CD4-positive, alpha-beta T cell (primary cell): ENCODE measurements around the gene REC114. TPM values are rescaled to one million over a fixed set of nuclear protein-coding genes. Genes with fewer than 3 reads are reported as not detected.
"Not testable (repeated sequence)": the region's sequence is repeated elsewhere in the genome, so short reads cannot be mapped to it uniquely, and the experiment has no call there.

Experiments used
- ATAC-seq: fragments of 200-7000 bp; cut with Tn5 transposase; one replicate; pipeline ENCODE4 v1.10.0; 2022; ENCODE audit warnings: mild to moderate bottlenecking; ENCODE audit not compliant: poor library complexity
- CTCF ChIA-PET: fragments of 350-600 bp; sonication (Branson Sonifier 250); formaldehyde crosslinking; loops from one replicate; lab custom pipeline; 2021; ENCODE audit warnings: antibody characterized with exemption, inconsistent platforms; lab: Charles Lee
- POLR2A ChIA-PET: fragments of 350-600 bp; sonication (Branson Sonifier 250); formaldehyde crosslinking; loops from one replicate; lab custom pipeline; 2021; ENCODE audit warnings: antibody characterized with exemption, inconsistent platforms; lab: Charles Lee
- DNase-seq, 14 experiments: peaks; one replicate each; pipeline ENCODE4 v3.0.0-alpha.2; 2013 to 2020; ENCODE audit warnings: mixed read lengths in 2 of 14
- H3K27ac ChIP-seq, 2 donors: one replicate each; pipeline versions ENCODE4 v1.5.1 to v1.7.0; 2013; ENCODE audit warnings: low read length in 2 of 2, low read depth in 1 of 2, mild to moderate bottlenecking in 1 of 2
- H3K27me3 ChIP-seq, 2 experiments: 1 replicate in 1 of 2; 2 replicates in 1 of 2; pipeline versions ENCODE4 v1.6.1 to v1.7.0; 2013; ENCODE audit warnings: low read length in 2 of 2, control low read depth in 1 of 2, mild to moderate bottlenecking in 1 of 2, moderate library complexity in 1 of 2; ENCODE audit not compliant: insufficient read depth in 2 of 2, control insufficient read depth in 1 of 2
- H3K36me3 ChIP-seq: one replicate; pipeline ENCODE4 v1.6.1; 2013; ENCODE audit warnings: low read length, control low read depth; ENCODE audit not compliant: insufficient read depth
- H3K4me1 ChIP-seq: one replicate; pipeline ENCODE4 v1.6.1; 2013; ENCODE audit warnings: low read length, control low read depth; ENCODE audit not compliant: insufficient read depth
- H3K4me3 ChIP-seq: one replicate; pipeline ENCODE4 v1.5.1; 2013; ENCODE audit warnings: mild to moderate bottlenecking, low read length, moderate library complexity
- H3K9me3 ChIP-seq, 2 experiments: 1 replicate in 1 of 2; 2 replicates in 1 of 2; pipeline versions ENCODE4 v1.6.1 to v1.7.0; 2013; ENCODE audit warnings: low read length in 2 of 2, mild to moderate bottlenecking in 2 of 2, control low read depth in 1 of 2, moderate library complexity in 1 of 2; ENCODE audit not compliant: control insufficient read depth in 1 of 2, insufficient read depth in 1 of 2
- H3K27ac Mint-ChIP-seq: one replicate; pipeline ENCODE4 v1.8.0; 2020; ENCODE audit warnings: mixed read lengths
- H3K27me3 Mint-ChIP-seq: one replicate; pipeline ENCODE4 v1.8.0; 2021; ENCODE audit warnings: mixed read lengths
- H3K36me3 Mint-ChIP-seq: one replicate; pipeline ENCODE4 v1.8.0; 2021; ENCODE audit warnings: low read depth, mixed read lengths
- H3K4me1 Mint-ChIP-seq: one replicate; pipeline ENCODE4 v1.8.0; 2021; ENCODE audit warnings: low read depth, mixed read lengths
- H3K4me3 Mint-ChIP-seq: one replicate; pipeline ENCODE4 v1.8.0; 2020; ENCODE audit warnings: mild to moderate bottlenecking, mixed read lengths
- H3K9me3 Mint-ChIP-seq: one replicate; pipeline ENCODE4 v1.8.0; 2020; ENCODE audit warnings: mixed read lengths
- CTCF ChIP-seq: fragments of 200-600 bp; IDR thresholded peaks from one replicate; pipeline ENCODE4 v1.8.0; 2022; ENCODE audit warnings: antibody characterized with exemption, mild to moderate bottlenecking
- intact Hi-C, 2 experiments: fragments of 100-400 bp; cut with DNase I in 1 of 2; cut with micrococcal nuclease in 1 of 2; formaldehyde crosslinking; loops; one replicate each; pipeline versions ENCODE4 v1.15.1 to v1.9.0; 2023 to 2025; cut with DNase I, micrococcal nuclease
- total RNA-seq, 174 experiments: library from RNA in 2 of 174; stranded (reverse) in 2 of 174; gene quantifications; one replicate each; pipeline ENCODE4 v1.2.3 and lab custom pipeline; 2021 to 2026

REC114 gene
- total RNA-seq, 2 experiments from 2014 or later: not detected

- Histone ChIP-seq H3K4me3 (no peak overlapping the region), H3K9me3 (peaks cover 0 to 4% of the 10 kb centered on the region in 2 experiments), H3K27ac (no peak overlapping the region), H3K4me1 (no peaks in the 10 kb centered on the region), H3K27me3 (peaks cover 0 to 3% of the 10 kb centered on the region in 2 experiments), H3K36me3 (no peaks in the 10 kb centered on the region)
- no peaks in the 10 kb centered on the region for H3K36me3 Mint-ChIP-seq
- no peak overlapping the region for H3K4me3 Mint-ChIP-seq
- ChIA-PET CTCF (no interaction called here), POLR2A (no interaction called here)
- no peaks in the 10 kb centered on the region for H3K9me3 Mint-ChIP-seq
- ATAC-seq (no peak), DNase-seq (no peak)
- intact Hi-C loops: no loop called here
- no peak for TF ChIP-seq CTCF
- H3K27me3 Mint-ChIP-seq: peaks cover 35% of the 10 kb centered on the region
- no peaks in the 10 kb centered on the region for H3K4me1 Mint-ChIP-seq
- H3K27ac Mint-ChIP-seq: no peak overlapping the region
Measured at GRCh38 chr15:73425510-73425909, 17.5 kb upstream of the REC114 start.

GRCh38 chr15:73426323-73426994, 16.5 kb upstream of the REC114 start:
- no peak overlapping the region for H3K27ac ChIP-seq
- H3K27me3 ChIP-seq: peaks cover 0 to 3% of the 10 kb centered on the region in 2 experiments
- H3K27me3 Mint-ChIP-seq: peaks cover 33% of the 10 kb centered on the region
- ChIA-PET CTCF (no interaction called here), POLR2A (no interaction called here)
- no peak for TF ChIP-seq CTCF
- no peaks in the 10 kb centered on the region for H3K4me1 ChIP-seq
- no peak for ATAC-seq
- H3K9me3 ChIP-seq: peaks cover 0 to 4% of the 10 kb centered on the region in 2 experiments
- H3K9me3 Mint-ChIP-seq: no peaks in the 10 kb centered on the region
- H3K36me3 ChIP-seq: no peaks in the 10 kb centered on the region
- intact Hi-C loops: no loop called here
- H3K4me3 Mint-ChIP-seq: no peak overlapping the region
- H3K36me3 Mint-ChIP-seq: no peaks in the 10 kb centered on the region
- no peaks in the 10 kb centered on the region for H3K4me1 Mint-ChIP-seq
- no peak overlapping the region for H3K4me3 ChIP-seq
- H3K27ac Mint-ChIP-seq: no peak overlapping the region
- no peak for DNase-seq

- H3K9me3 Mint-ChIP-seq, H3K4me1 ChIP-seq, H3K4me3 ChIP-seq, H3K4me1 Mint-ChIP-seq, CTCF ChIA-PET, H3K36me3 ChIP-seq, POLR2A ChIA-PET, H3K27ac ChIP-seq, H3K9me3 ChIP-seq, DNase-seq, ATAC-seq, H3K27me3 ChIP-seq, intact Hi-C loops, H3K27ac Mint-ChIP-seq, H3K36me3 Mint-ChIP-seq, H3K4me3 Mint-ChIP-seq: not testable (repeated sequence)
- peaks cover 39% of the 10 kb centered on the region for H3K27me3 Mint-ChIP-seq
Measured at GRCh38 chr15:73431329-73431728, 11.6 kb upstream of the REC114 start.

- H3K27ac Mint-ChIP-seq: no peak overlapping the region
- intact Hi-C loops: no loop called here
- TF ChIP-seq CTCF: no peak
- H3K4me1 ChIP-seq: no peaks in the 10 kb centered on the region
- no peak overlapping the region for H3K27ac ChIP-seq
- POLR2A ChIA-PET: no interaction called here
- H3K4me3 ChIP-seq: no peak overlapping the region
- no peaks in the 10 kb centered on the region for H3K36me3 ChIP-seq
- DNase-seq (no peak), ATAC-seq (no peak)
- no peak overlapping the region for H3K4me3 Mint-ChIP-seq
- peaks cover 0 to 3% of the 10 kb centered on the region in 2 experiments for H3K9me3 ChIP-seq
- no peaks in the 10 kb centered on the region for H3K9me3 Mint-ChIP-seq
- peaks cover 40% of the 10 kb centered on the region for H3K27me3 Mint-ChIP-seq
- H3K36me3 Mint-ChIP-seq: no peaks in the 10 kb centered on the region
- H3K27me3 ChIP-seq: no peaks in the 10 kb centered on the region
- no peaks in the 10 kb centered on the region for H3K4me1 Mint-ChIP-seq
- CTCF ChIA-PET: no interaction called here
Measured at GRCh38 chr15:73433873-73434272, 9.1 kb upstream of the REC114 start.
